ENCODE results near the gene NAA20.

GRCh38 chr20:20034486-20034885, 17.3 kb downstream of the NAA20 start:
- no peak for TF ChIP-seq CTCF (IDR thresholded peaks at IDR 0.05; ENCODE audit: insufficient read depth, low read length, poor library complexity, severe bottlenecking)
- no peak for TF ChIP-seq EZH2phosphoT487 (conservative IDR thresholded peaks at IDR 0.05; ENCODE audit: low read length)

Measured in SU-DHL-6 (cell line).